Mucosa of stomach (tissue), 1 donor: ENCODE measurements around the gene PIK3R3.
"Not testable (repeated sequence)": the region's sequence is repeated elsewhere in the genome, so short reads cannot be mapped to it uniquely, and the experiment has no call there.

Experiments
- H3K27me3 ChIP-seq: one replicate; pipeline ENCODE4 v1.7.0; 2013; ENCODE audit warnings: mild to moderate bottlenecking, low read length; ENCODE audit not compliant: control insufficient read depth, insufficient read depth
- H3K36me3 ChIP-seq: one replicate; pipeline ENCODE4 v1.7.0; 2013; ENCODE audit warnings: low read length; ENCODE audit not compliant: control insufficient read depth, insufficient read depth
- H3K4me1 ChIP-seq: one replicate; pipeline ENCODE4 v1.7.0; 2013; ENCODE audit warnings: mild to moderate bottlenecking, low read length; ENCODE audit not compliant: control insufficient read depth, insufficient read depth
- H3K4me3 ChIP-seq: one replicate; pipeline ENCODE4 v1.7.0; 2013; ENCODE audit warnings: low read length
- H3K9ac ChIP-seq: one replicate; pipeline ENCODE4 v1.7.0; 2013; ENCODE audit warnings: mild to moderate bottlenecking, low read length, moderate library complexity
- H3K9me3 ChIP-seq: one replicate; pipeline ENCODE4 v1.7.0; 2013; ENCODE audit warnings: mild to moderate bottlenecking, low read length, moderate library complexity; ENCODE audit not compliant: control insufficient read depth
- donor health status: Pancreatic carcinoma.

Gene PIK3R3

GRCh38 chr1:46072975-46073374 lies 59.5 kb downstream of the PIK3R3 start:
- no peak overlapping the region for H3K9ac ChIP-seq

GRCh38 chr1:46070164-46070814 lies 62.1 kb downstream of the PIK3R3 start:
- Histone ChIP-seq H3K4me1 (peaks cover 4% of the 10 kb centered on the region), H3K9me3 (no peaks in the 10 kb centered on the region), H3K36me3 (no peaks in the 10 kb centered on the region)

More at GRCh38 chr1:46072975-46073374, 59.5 kb downstream of the PIK3R3 start:
- H3K27me3 ChIP-seq = no peaks in the 10 kb centered on the region
- no peaks in the 10 kb centered on the region for H3K4me1 ChIP-seq
- H3K4me3 ChIP-seq = no peak overlapping the region
- no peaks in the 10 kb centered on the region for H3K36me3 ChIP-seq
- no peaks in the 10 kb centered on the region for H3K9me3 ChIP-seq

GRCh38 chr1:46068525-46068924 lies 63.9 kb downstream of the PIK3R3 start:
- Histone ChIP-seq H3K4me1 (peaks cover 7% of the 10 kb centered on the region), H3K36me3 (no peaks in the 10 kb centered on the region), H3K27me3 (no peaks in the 10 kb centered on the region), H3K9ac (no peak overlapping the region), H3K4me3 (no peak overlapping the region), H3K9me3 (no peaks in the 10 kb centered on the region)

More at GRCh38 chr1:46070164-46070814, 62.1 kb downstream of the PIK3R3 start:
- Histone ChIP-seq H3K9ac (no peak overlapping the region), H3K27me3 (no peaks in the 10 kb centered on the region), H3K4me3 (no peak overlapping the region)

GRCh38 chr1:46067652-46068051 lies 64.8 kb downstream of the PIK3R3 start:
- no peaks in the 10 kb centered on the region for H3K27me3 ChIP-seq
- no peaks in the 10 kb centered on the region for H3K9me3 ChIP-seq
- H3K4me3 ChIP-seq = no peak overlapping the region
- no peaks in the 10 kb centered on the region for H3K36me3 ChIP-seq
- H3K9ac ChIP-seq = no peak overlapping the region
- H3K4me1 ChIP-seq = peaks cover 14% of the 10 kb centered on the region

GRCh38 chr1:46065405-46065804 lies 67.0 kb downstream of the PIK3R3 start:
- H3K9me3 ChIP-seq = no peaks in the 10 kb centered on the region
- H3K4me3 ChIP-seq = no peak overlapping the region
- no peaks in the 10 kb centered on the region for H3K27me3 ChIP-seq
- no peak overlapping the region for H3K9ac ChIP-seq
- H3K4me1 ChIP-seq = peaks cover 19% of the 10 kb centered on the region
- H3K36me3 ChIP-seq = no peaks in the 10 kb centered on the region

- H3K9ac ChIP-seq = no peak overlapping the region
- no peak overlapping the region for H3K4me3 ChIP-seq
- H3K36me3 ChIP-seq = no peaks in the 10 kb centered on the region
- H3K4me1 ChIP-seq = peaks cover 19% of the 10 kb centered on the region
- H3K27me3 ChIP-seq = no peaks in the 10 kb centered on the region
- H3K9me3 ChIP-seq = no peaks in the 10 kb centered on the region
Measured at GRCh38 chr1:46064708-46065107, 67.7 kb downstream of the PIK3R3 start.

GRCh38 chr1:46062651-46063319 lies 69.6 kb downstream of the PIK3R3 start:
- Histone ChIP-seq H3K9me3 (no peaks in the 10 kb centered on the region), H3K9ac (no peak overlapping the region), H3K4me3 (no peak overlapping the region), H3K4me1 (peaks cover 19% of the 10 kb centered on the region), H3K27me3 (no peaks in the 10 kb centered on the region), H3K36me3 (no peaks in the 10 kb centered on the region)

GRCh38 chr1:46061146-46061545 lies 71.3 kb downstream of the PIK3R3 start:
- no peak overlapping the region for H3K4me3 ChIP-seq
- H3K36me3 ChIP-seq = no peaks in the 10 kb centered on the region

GRCh38 chr1:46058936-46059335 lies 73.5 kb downstream of the PIK3R3 start:
- H3K4me1 ChIP-seq = peaks cover 11% of the 10 kb centered on the region
- no peaks in the 10 kb centered on the region for H3K27me3 ChIP-seq
- H3K9ac ChIP-seq = no peak overlapping the region
- no peak overlapping the region for H3K4me3 ChIP-seq
- no peaks in the 10 kb centered on the region for H3K9me3 ChIP-seq
- H3K36me3 ChIP-seq = no peaks in the 10 kb centered on the region

More at GRCh38 chr1:46061146-46061545, 71.3 kb downstream of the PIK3R3 start:
- Histone ChIP-seq H3K9me3 (no peaks in the 10 kb centered on the region), H3K27me3 (no peaks in the 10 kb centered on the region), H3K4me1 (peaks cover 19% of the 10 kb centered on the region), H3K9ac (no peak overlapping the region)

- no peak overlapping the region for H3K4me3 ChIP-seq
- H3K27me3 ChIP-seq = no peaks in the 10 kb centered on the region
- H3K9ac ChIP-seq = no peak overlapping the region
- peaks cover 13% of the 10 kb centered on the region for H3K4me1 ChIP-seq
- no peaks in the 10 kb centered on the region for H3K36me3 ChIP-seq
- no peaks in the 10 kb centered on the region for H3K9me3 ChIP-seq
Measured at GRCh38 chr1:46057781-46058180, 74.6 kb downstream of the PIK3R3 start.

GRCh38 chr1:46057215-46057614 lies 75.2 kb downstream of the PIK3R3 start:
- not testable (repeated sequence) for H3K4me1 ChIP-seq, H3K4me3 ChIP-seq, H3K36me3 ChIP-seq, H3K9ac ChIP-seq, H3K9me3 ChIP-seq, H3K27me3 ChIP-seq

GRCh38 chr1:46056325-46056724 lies 76.1 kb downstream of the PIK3R3 start:
- Histone ChIP-seq H3K4me3 (no peak overlapping the region), H3K27me3 (no peaks in the 10 kb centered on the region), H3K36me3 (no peaks in the 10 kb centered on the region), H3K4me1 (peaks cover 7% of the 10 kb centered on the region), H3K9me3 (no peaks in the 10 kb centered on the region), H3K9ac (no peak overlapping the region)
